Retina (tissue), 1 donor: Measurements from ENCODE around the gene BMPR1B.
A peak's percentile ranks its signal among the peaks of the same experiment; 100 is the strongest.
"Not testable (repeated sequence)": the region's sequence is repeated elsewhere in the genome, so short reads cannot be mapped to it uniquely, and the experiment has no call there.

Experiments used
- DNase-seq: peaks from one replicate; pipeline ENCODE4 v3.0.0-alpha.2; 2016

Gene BMPR1B

GRCh38 chr4:95095348-95095974, 337.7 kb downstream of the BMPR1B start:
- DNase-seq, result no peak

GRCh38 chr4:95102162-95102790, 344.5 kb downstream of the BMPR1B start:
- DNase-seq, result no peak

GRCh38 chr4:95105112-95105511, 347.4 kb downstream of the BMPR1B start:
- no peak for DNase-seq

DNA sequence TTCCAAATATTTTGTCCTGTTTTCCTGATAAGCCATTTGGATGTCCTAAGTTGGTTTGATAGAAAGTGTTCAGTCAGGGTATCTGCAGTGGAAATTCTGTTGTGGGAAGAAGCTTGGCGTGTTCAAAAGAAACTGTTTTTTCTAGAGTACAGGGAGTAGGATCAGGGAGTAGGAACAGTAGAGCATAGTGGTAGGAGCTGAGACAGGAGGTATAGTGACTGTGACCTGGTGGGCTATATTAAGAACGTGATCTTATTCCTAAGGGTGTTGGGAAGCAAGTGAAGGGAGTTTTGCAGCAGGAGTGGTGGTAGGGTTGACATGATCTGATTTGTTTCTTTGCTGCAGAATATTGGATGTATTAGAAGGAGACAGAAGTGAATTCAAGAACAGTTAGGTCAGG, 348.2 kb downstream of the BMPR1B start:
- DNase-seq, result no peak

- DNase-seq, result no peak
Observed at GRCh38 chr4:95106408-95106928, 348.7 kb downstream of the BMPR1B start.

DNA sequence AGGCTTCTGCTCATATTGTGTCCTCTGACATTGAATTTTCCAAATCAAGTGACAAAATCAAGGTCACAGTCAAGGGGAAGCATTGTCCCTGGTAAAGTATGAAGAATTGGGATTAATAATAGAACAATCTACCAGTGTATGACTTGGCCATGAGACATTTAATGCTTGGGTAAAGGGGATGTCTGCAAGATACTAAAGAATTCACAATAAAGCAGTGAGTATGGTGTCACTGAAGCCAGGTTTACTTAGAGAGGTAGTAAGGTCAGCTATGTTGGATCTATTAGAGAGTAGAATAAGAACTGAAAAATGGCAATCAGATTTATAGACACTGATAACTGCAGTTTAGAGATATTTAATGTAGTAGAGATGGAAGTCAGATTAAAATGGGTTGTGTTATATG, 349.2 kb downstream of the BMPR1B start:
- no peak for DNase-seq

GRCh38 chr4:95107635-95108034, 349.9 kb downstream of the BMPR1B start:
- no peak for DNase-seq

- no peak for DNase-seq
Observed at GRCh38 chr4:95108883-95109421, 351.2 kb downstream of the BMPR1B start.

DNA sequence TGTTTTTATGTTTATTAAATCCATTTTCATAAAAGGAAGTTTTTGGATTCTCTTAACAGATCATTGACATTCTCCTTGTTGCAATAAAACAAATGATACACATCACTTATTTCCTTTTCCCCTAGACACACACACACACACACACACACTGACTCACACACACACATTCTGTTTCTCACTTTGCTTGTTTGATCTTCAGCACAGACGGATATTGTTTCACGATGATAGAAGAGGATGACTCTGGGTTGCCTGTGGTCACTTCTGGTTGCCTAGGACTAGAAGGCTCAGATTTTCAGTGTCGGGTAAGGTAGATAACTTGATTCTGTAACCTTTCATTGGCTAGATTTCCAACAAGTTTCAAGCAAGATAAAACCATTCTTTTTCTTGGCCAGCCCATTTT, 356.8 kb downstream of the BMPR1B start:
- no peak for DNase-seq

- no peak for DNase-seq
Observed at GRCh38 chr4:95118497-95118896, 360.7 kb downstream of the BMPR1B start.

- no peak for DNase-seq
Observed at GRCh38 chr4:95120456-95120855, 362.7 kb downstream of the BMPR1B start.

DNA sequence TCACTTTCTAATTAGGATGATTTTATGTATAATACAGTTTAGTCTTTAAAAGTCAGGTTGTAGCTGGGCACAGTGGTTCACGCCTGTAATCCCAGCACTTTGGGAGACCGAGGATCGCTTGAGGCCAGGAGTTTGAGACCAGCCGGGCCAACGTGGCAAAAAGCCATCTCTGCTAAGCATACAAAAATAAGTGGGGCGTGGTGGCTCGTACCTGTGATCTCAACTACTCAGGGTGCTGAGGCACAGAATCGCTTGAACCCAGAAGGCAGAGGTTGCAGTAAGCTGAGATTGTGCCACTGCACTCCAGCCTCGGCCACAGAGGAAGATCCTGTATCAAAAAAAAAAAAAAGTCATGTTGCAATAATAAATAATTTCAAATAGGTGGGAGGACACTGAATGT, 364.2 kb downstream of the BMPR1B start:
- no peak for DNase-seq

GRCh38 chr4:95124906-95125504, 367.2 kb downstream of the BMPR1B start:
- DNase-seq, result peak; percentile 24

DNA sequence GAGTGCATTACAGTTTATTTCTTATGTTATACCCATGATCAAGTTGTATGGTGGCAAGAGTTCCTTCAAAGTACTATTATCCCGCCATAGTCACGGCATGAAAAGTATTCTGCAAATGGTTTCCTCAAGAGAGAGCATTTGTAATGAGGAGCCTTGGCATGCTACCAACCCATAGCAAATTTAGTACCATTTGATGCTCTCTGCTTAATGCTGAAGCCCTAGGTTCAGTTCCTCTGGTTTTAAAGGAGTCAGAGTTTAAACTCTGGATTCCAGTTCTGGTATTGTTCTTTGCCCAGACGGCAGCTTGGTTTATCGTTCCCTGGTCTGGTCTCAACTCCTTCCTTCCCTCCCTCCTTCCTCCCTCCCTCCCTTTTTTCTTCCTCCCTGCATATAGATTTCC, 371.3 kb downstream of the BMPR1B start:
- no peak for DNase-seq

DNA sequence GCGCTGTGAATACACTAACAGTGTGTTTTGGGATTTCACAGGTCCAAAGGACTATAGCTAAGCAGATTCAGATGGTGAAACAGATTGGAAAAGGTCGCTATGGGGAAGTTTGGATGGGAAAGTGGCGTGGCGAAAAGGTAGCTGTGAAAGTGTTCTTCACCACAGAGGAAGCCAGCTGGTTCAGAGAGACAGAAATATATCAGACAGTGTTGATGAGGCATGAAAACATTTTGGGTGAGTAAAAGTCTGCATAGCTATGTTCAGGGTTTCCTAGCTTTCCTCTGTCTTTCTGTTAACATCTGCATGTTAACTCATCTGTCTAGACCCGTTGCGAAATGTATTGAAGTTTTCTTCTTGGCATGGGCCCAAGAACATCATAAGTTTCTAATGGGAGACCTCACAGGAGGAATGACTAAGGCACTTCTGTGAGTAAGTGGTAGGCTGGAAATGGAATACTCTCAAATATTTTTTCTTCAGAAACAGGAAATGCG, 372.1 kb downstream of the BMPR1B start:
- no peak for DNase-seq

- not testable (repeated sequence) for DNase-seq
Observed at GRCh38 chr4:95134016-95134415, 376.3 kb downstream of the BMPR1B start.

DNA sequence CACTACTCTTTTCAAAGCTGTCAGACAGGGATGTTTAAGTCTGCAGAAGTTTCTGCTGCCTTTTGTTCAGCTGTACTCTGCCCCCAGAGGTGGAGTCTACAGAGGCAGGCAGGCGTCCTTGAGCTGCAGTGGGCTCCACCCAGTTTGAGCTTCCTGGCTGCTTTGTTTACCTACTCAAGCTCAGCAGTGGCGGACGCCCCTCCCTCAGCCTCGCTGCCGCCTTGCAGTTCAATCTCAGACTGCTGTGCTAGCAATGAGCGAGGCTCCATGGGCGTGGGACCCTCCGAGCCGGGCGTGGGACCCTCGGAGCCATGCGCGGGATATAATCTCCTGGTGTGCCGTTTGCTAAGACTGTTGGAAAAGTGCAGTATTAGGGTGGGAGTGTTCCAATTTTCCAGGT, 381.7 kb downstream of the BMPR1B start:
- not testable (repeated sequence) for DNase-seq

GRCh38 chr4:95141361-95141760, 383.6 kb downstream of the BMPR1B start:
- DNase-seq, result no peak

- no peak for DNase-seq
Observed at GRCh38 chr4:95142932-95143331, 385.2 kb downstream of the BMPR1B start.

GRCh38 chr4:95151255-95151654, 393.5 kb downstream of the BMPR1B start:
- no peak for DNase-seq

DNA sequence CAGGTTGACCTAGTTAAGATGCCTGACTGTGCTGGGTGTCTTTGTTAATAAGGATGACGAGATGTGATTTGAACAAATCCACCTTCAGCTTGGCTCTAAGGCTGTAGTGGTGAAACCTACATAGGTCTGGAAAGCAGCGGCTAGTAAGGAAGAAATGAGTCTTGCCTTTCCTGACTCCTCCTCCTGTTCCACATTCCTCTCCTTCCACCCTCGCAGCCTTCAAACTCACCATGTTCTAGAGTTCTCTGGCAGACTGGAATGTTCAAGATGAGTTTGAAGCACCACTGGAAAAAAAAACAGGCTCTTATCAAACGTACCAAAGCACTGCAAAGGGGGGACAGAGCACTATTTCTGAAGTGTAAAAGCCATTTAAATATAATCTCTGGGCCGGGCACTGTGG, 395.4 kb downstream of the BMPR1B start:
- no peak for DNase-seq

GRCh38 chr4:95155759-95156451, 398.1 kb downstream of the BMPR1B start:
- DNase-seq, result peak; percentile 46

- DNase-seq, result no peak
Observed at GRCh38 chr4:95156452-95156765, 398.7 kb downstream of the BMPR1B start.
